A549 (cell line): ENCODE results near the gene PDZD4. TPM values are rescaled to one million over a fixed set of nuclear protein-coding genes. Genes with fewer than 3 reads are reported as not detected.

Source experiments
- ATAC-seq, 2 experiments: fragments of 200-7000 bp in 1 of 2; fragments of >200 bp in 1 of 2; cut with Nextera tagmentation in 1 of 2; cut with Tn5 transposase in 1 of 2; 3 replicates each; pipeline versions ENCODE4 v1.8.0 to v1.9.1; 2018 to 2020; ENCODE audit warnings: mild to moderate bottlenecking in 1 of 2, moderate library complexity in 1 of 2
- CTCF ChIA-PET: fragments of 300-600 bp; sonication (Branson Sonifier 250); formaldehyde crosslinking; extraction: SDS; loops from one replicate; lab custom pipeline; 2021; ENCODE audit warnings: antibody characterized with exemption, inconsistent platforms; lab: Yijun Ruan, JAX
- POLR2A ChIA-PET: fragments of 350-600 bp; formaldehyde crosslinking; extraction: SDS; loops from one replicate; lab custom pipeline; 2021; ENCODE audit warnings: antibody characterized with exemption, inconsistent platforms; lab: Yijun Ruan, JAX
- DNase-seq, 2 experiments: peaks; one replicate each; pipeline versions ENCODE4 v3.0.0 to v3.0.0-alpha.2; 2011 to 2016; ENCODE audit warnings: low read depth in 1 of 2, low spot score in 1 of 2
- FAIRE-seq: peaks from 2 replicates; lab custom pipeline; 2011; peaks lifted over from hg19 to GRCh38; lab: Jason Lieb, UNC
- H3K27ac ChIP-seq, 2 experiments: fragments of >200 bp; sonication (Bioruptor Twin); formaldehyde crosslinking; 3 replicates each; pipeline ENCODE4 v1.5.1; 2016 to 2017
- H3K4me1 ChIP-seq: fragments of >200 bp; sonication (Bioruptor Twin); formaldehyde crosslinking; 3 replicates; pipeline ENCODE4 v1.6.1; 2016
- H3K4me2 ChIP-seq: fragments of >200 bp; sonication (Bioruptor Twin); formaldehyde crosslinking; 3 replicates; pipeline ENCODE4 v1.6.1; 2016
- H3K4me3 ChIP-seq: fragments of >200 bp; sonication (Bioruptor Twin); formaldehyde crosslinking; 3 replicates; pipeline ENCODE4 v1.5.1; 2016
- H3K9me3 ChIP-seq: fragments of >200 bp; sonication (Bioruptor Twin); formaldehyde crosslinking; 3 replicates; pipeline ENCODE4 v1.6.1; 2016
- ATOH8 ChIP-seq: fragments of 250-450 bp; sonication (Bioruptor Pico); IDR thresholded peaks from 2 replicates; pipeline ENCODE4 v1.5.0; 2020; ENCODE audit warnings: low read depth, mild to moderate bottlenecking, moderate library complexity
- BCL3 ChIP-seq: fragments of >200 bp; sonication (Bioruptor Twin); formaldehyde crosslinking; IDR thresholded peaks from 3 replicates; pipeline ENCODE4 v1.6.1; 2016
- BHLHE40 ChIP-seq: IDR thresholded peaks from 2 replicates; pipeline ENCODE4 v1.6.1; 2012; ENCODE audit warnings: low read depth, low read length, inconsistent platforms
- CBX2 ChIP-seq: fragments of 200-600 bp; sonication (generic); IDR thresholded peaks from 2 replicates; pipeline ENCODE4 v1.6.1; 2016; ENCODE audit warnings: low read depth, mild to moderate bottlenecking, borderline replicate concordance
- ELK1 ChIP-seq: fragments of 150-350 bp; IDR thresholded peaks from 2 replicates; pipeline ENCODE4 v1.6.1; 2014; ENCODE audit warnings: low read depth, mild to moderate bottlenecking, low read length
- EP300 ChIP-seq, 2 experiments: fragments of >200 bp; sonication (Bioruptor Twin); formaldehyde crosslinking; IDR thresholded peaks; 2 replicates in 1 of 2; 3 replicates in 1 of 2; pipeline ENCODE4 v1.6.1; 2016 to 2017
- ESRRA ChIP-seq: fragments of 150-350 bp; IDR thresholded peaks from 2 replicates; pipeline ENCODE4 v1.6.1; 2014; ENCODE audit warnings: mild to moderate bottlenecking, low read length, borderline replicate concordance
- FOSL2 ChIP-seq, 2 experiments: fragments of 450-650 bp in 1 of 2; fragments of >200 bp in 1 of 2; sonication (Bioruptor Twin) in 1 of 2; formaldehyde crosslinking; IDR thresholded peaks; 2 replicates each; pipeline versions ENCODE4 v1.5.0 to v1.6.1; 2016 to 2020; ENCODE audit warnings: mild to moderate bottlenecking in 1 of 2, moderate library complexity in 1 of 2
- FOXS1 ChIP-seq: fragments of 250-450 bp; sonication (Bioruptor Pico); IDR thresholded peaks from 2 replicates; pipeline ENCODE4 v1.5.0; 2020; ENCODE audit warnings: mild to moderate bottlenecking, moderate library complexity
- HOXA7 ChIP-seq: fragments of 250-450 bp; sonication (Bioruptor Pico); IDR thresholded peaks from 2 replicates; pipeline ENCODE4 v1.5.0; 2020; ENCODE audit warnings: mild to moderate bottlenecking, moderate library complexity
- KDM5A ChIP-seq: fragments of 200-600 bp; sonication (generic); IDR thresholded peaks from 2 replicates; pipeline ENCODE4 v1.6.1; 2016; ENCODE audit warnings: antibody characterized with exemption, mild to moderate bottlenecking
- MAX ChIP-seq: IDR thresholded peaks from 2 replicates; pipeline ENCODE4 v1.6.1; 2012
- NPAS2 ChIP-seq: fragments of 250-450 bp; sonication (Bioruptor Pico); IDR thresholded peaks from 2 replicates; pipeline ENCODE4 v1.8.0; 2022; ENCODE audit warnings: mild to moderate bottlenecking, moderate library complexity, borderline replicate concordance
- RARB ChIP-seq: fragments of 250-450 bp; sonication (Bioruptor Pico); IDR thresholded peaks from 2 replicates; pipeline ENCODE4 v1.8.0; 2021; ENCODE audit warnings: mild to moderate bottlenecking, moderate library complexity
- REST ChIP-seq: fragments of 200-600 bp; sonication (generic); IDR thresholded peaks from 2 replicates; pipeline ENCODE4 v1.6.1; 2016; ENCODE audit warnings: antibody characterized with exemption, mild to moderate bottlenecking, moderate library complexity
- RNF2 ChIP-seq: fragments of 200-600 bp; sonication (generic); IDR thresholded peaks from 2 replicates; pipeline ENCODE4 v1.6.1; 2016; ENCODE audit warnings: low read depth, mild to moderate bottlenecking, antibody characterized with exemption, moderate library complexity, borderline replicate concordance
- SREBF2 ChIP-seq: fragments of 450-650 bp; IDR thresholded peaks from 2 replicates; pipeline ENCODE4 v1.6.1; 2014; ENCODE audit warnings: mild to moderate bottlenecking, moderate library complexity
- TFCP2L1 ChIP-seq: fragments of 250-450 bp; sonication (Bioruptor Pico); IDR thresholded peaks from 2 replicates; pipeline ENCODE4 v1.5.0; 2021; ENCODE audit warnings: mild to moderate bottlenecking
- ZC3H11A ChIP-seq: fragments of 450-650 bp; IDR thresholded peaks from 2 replicates; pipeline ENCODE4 v1.6.1; 2014; ENCODE audit warnings: antibody characterized with exemption, mild to moderate bottlenecking
- ZNF302 ChIP-seq: fragments of 250-450 bp; sonication (Bioruptor Pico); IDR thresholded peaks from 2 replicates; pipeline ENCODE4 v1.9.0; 2021; ENCODE audit warnings: inconsistent platforms, mild to moderate bottlenecking, moderate library complexity
- WGBS: methylation state at CpG from one replicate; pipeline ENCODE4 v1.1.6; 2017; ENCODE audit errors: missing lambda C conversion rate; 5-methylcytosine and 5-hydroxymethylcytosine counted together
- polyA plus RNA-seq, 4 experiments: library from polyadenylated mRNA; depleted of rRNA in 3 of 4; stranded (reverse); fragments of >200 nt; fragmentation: RNase III in 1 of 4; extraction: RNeasy Plus Mini Kit Qiagen cat#74134 plus additional on column Dnase treatment in 1 of 4; gene quantifications; 2 replicates in 3 of 4; 3 replicates in 1 of 4; pipeline ENCODE4 v1.2.3, GENCODE V29; 2011 to 2017

Gene PDZD4
- polyA plus RNA-seq, 2 of the 4 experiments (the other 2 are of a cell fraction) = 1.2 to 3.0 TPM

- TF ChIP-seq ELK1 = no peak
- no peak for TF ChIP-seq BCL3
- no peak for TF ChIP-seq ESRRA
- no peak for TF ChIP-seq RNF2
- no peak for TF ChIP-seq ZNF302 (CRISPR knock-in tag)
- TF ChIP-seq, all 56 proteins: peak for 0
- POLR2A ChIA-PET = no interaction called here
- CTCF ChIA-PET = interaction anchor here (1.9 kb wide), 1 partner anchor 49 kb away, joined by 5 read pairs; no protein-coding TSS in a partner anchor
- FAIRE-seq = no peak
- no peaks in the 10 kb centered on the region for H3K9me3 ChIP-seq
- no peak overlapping the region for H3K27ac ChIP-seq
- peaks cover 2% of the 10 kb centered on the region; the same call in 2 of the 3 replicates for H3K4me1 ChIP-seq
- no peak overlapping the region for H3K4me3 ChIP-seq
- H3K4me2 ChIP-seq = no peak overlapping the region
- 72% methylated on average over 15 of the region's 28 CpGs for WGBS
- ATAC-seq = no peak
- no peak for DNase-seq
Observed at GRCh38 chrX:153878969-153879653, 48.8 kb upstream of the PDZD4 start.

- DNase-seq = no peak
- H3K27ac ChIP-seq = no peak overlapping the region
- no peaks in the 10 kb centered on the region for H3K4me1 ChIP-seq
- no peak for ATAC-seq
- ChIA-PET POLR2A (no interaction called here), CTCF (interaction anchor here (1.9 kb wide), 1 partner anchor 50 kb away, joined by 5 read pairs; no protein-coding TSS in a partner anchor)
- no peak for FAIRE-seq
- WGBS = 18% methylated on average over 4 of the region's 5 CpGs
- H3K4me2 ChIP-seq = no peak overlapping the region
- H3K9me3 ChIP-seq = no peaks in the 10 kb centered on the region
- TF ChIP-seq ESRRA (no peak), FOXS1 (CRISPR knock-in tag) (no peak), MAX (no peak), ATOH8 (CRISPR knock-in tag) (no peak), TFCP2L1 (CRISPR knock-in tag) (no peak), NPAS2 (CRISPR knock-in tag) (no peak), FOSL2 (IDR thresholded peaks at IDR 0.05) (no peak), FOSL2 (CRISPR knock-in tag; IDR thresholded peaks at IDR 0.05) (no peak), CBX2 (no peak), SREBF2 (no peak), REST (no peak), HOXA7 (no peak), EP300 (IDR thresholded peaks at IDR 0.05) (no peak), KDM5A (no peak), RARB (no peak), ZNF302 (CRISPR knock-in tag) (no peak), BHLHE40 (no peak), ZC3H11A (no peak)
- H3K4me3 ChIP-seq = no peak overlapping the region
Observed at GRCh38 chrX:153878345-153878744, 48.0 kb upstream of the PDZD4 start.
